Activated CD8-positive, alpha-beta T cell treated with anti-CD3 and anti-CD28 coated beads for 36 hours (primary cell): ENCODE measurements around the gene GFPT1. TPM values are rescaled to one million over a fixed set of nuclear protein-coding genes. Genes with fewer than 3 reads are reported as not detected.

ENCODE experiments used
- ATAC-seq: fragments of 200-7000 bp; cut with Tn5 transposase; one replicate; pipeline ENCODE4 v1.10.0; 2021; ENCODE audit warnings: mild to moderate bottlenecking, moderate library complexity
- CTCF ChIA-PET: fragments of 350-600 bp; sonication (Branson Sonifier 250); formaldehyde crosslinking; loops from one replicate; lab custom pipeline; 2021; ENCODE audit warnings: antibody characterized with exemption; lab: Charles Lee
- POLR2A ChIA-PET: fragments of 350-600 bp; sonication (Branson Sonifier 250); formaldehyde crosslinking; loops from one replicate; lab custom pipeline; 2021; ENCODE audit warnings: antibody characterized with exemption; lab: Charles Lee
- DNase-seq: peaks from one replicate; pipeline ENCODE4 v3.0.0-alpha.2; 2020
- H3K27ac Mint-ChIP-seq: one replicate; pipeline ENCODE4 v1.8.0; 2021; ENCODE audit warnings: mild to moderate bottlenecking, mixed read lengths
- H3K27me3 Mint-ChIP-seq: one replicate; pipeline ENCODE4 v1.8.0; 2021; ENCODE audit warnings: mixed read lengths
- H3K36me3 Mint-ChIP-seq: one replicate; pipeline ENCODE4 v1.8.0; 2021; ENCODE audit warnings: low read depth, mixed read lengths
- H3K4me1 Mint-ChIP-seq: one replicate; pipeline ENCODE4 v1.8.0; 2021; ENCODE audit warnings: low read depth, mixed read lengths
- H3K4me3 Mint-ChIP-seq: one replicate; pipeline ENCODE4 v1.8.0; 2021; ENCODE audit warnings: mild to moderate bottlenecking, moderate library complexity, mixed read lengths
- H3K9me3 Mint-ChIP-seq: one replicate; pipeline ENCODE4 v1.8.0; 2021; ENCODE audit warnings: mixed read lengths
- intact Hi-C: fragments of 100-400 bp; cut with micrococcal nuclease; formaldehyde crosslinking; loops from one replicate; pipeline ENCODE4 v1.10.0; 2022
- total RNA-seq, 2 experiments: library from RNA; stranded (reverse); gene quantifications; one replicate each; pipeline ENCODE4 v1.2.3, GENCODE V29; 2021
- TF ChIP-seq, protein P1 (sequence below): fragments of 200-600 bp; IDR thresholded peaks from one replicate; pipeline ENCODE4 v1.8.0; 2022; ENCODE audit warnings: antibody characterized with exemption, mild to moderate bottlenecking

The GFPT1 gene
- total RNA-seq, 2 experiments from 2014 or later = 37.8 to 38.0 TPM

- DNase-seq (no peak), ATAC-seq (no peak)
- intact Hi-C loops = no loop called here
- Mint-ChIP-seq H3K27ac (peak overlapping the region; percentile 79), H3K4me3 (peak overlapping the region; percentile 89), H3K36me3 (peaks cover 7% of the 10 kb centered on the region), H3K27me3 (no peaks in the 10 kb centered on the region), H3K9me3 (no peaks in the 10 kb centered on the region), H3K4me1 (peaks cover 41% of the 10 kb centered on the region)
- CTCF ChIA-PET = interaction anchor here (0.7 to 2.4 kb wide), 6 partner anchors 9 to 338 kb away, joined by 3 to 9 read pairs (median 4); partner anchors contain the start of gene NFU1
- TF ChIP-seq, protein P1, sequence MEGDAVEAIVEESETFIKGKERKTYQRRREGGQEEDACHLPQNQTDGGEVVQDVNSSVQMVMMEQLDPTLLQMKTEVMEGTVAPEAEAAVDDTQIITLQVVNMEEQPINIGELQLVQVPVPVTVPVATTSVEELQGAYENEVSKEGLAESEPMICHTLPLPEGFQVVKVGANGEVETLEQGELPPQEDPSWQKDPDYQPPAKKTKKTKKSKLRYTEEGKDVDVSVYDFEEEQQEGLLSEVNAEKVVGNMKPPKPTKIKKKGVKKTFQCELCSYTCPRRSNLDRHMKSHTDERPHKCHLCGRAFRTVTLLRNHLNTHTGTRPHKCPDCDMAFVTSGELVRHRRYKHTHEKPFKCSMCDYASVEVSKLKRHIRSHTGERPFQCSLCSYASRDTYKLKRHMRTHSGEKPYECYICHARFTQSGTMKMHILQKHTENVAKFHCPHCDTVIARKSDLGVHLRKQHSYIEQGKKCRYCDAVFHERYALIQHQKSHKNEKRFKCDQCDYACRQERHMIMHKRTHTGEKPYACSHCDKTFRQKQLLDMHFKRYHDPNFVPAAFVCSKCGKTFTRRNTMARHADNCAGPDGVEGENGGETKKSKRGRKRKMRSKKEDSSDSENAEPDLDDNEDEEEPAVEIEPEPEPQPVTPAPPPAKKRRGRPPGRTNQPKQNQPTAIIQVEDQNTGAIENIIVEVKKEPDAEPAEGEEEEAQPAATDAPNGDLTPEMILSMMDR = no peak
- POLR2A ChIA-PET = interaction anchor here (0.9 to 1.1 kb wide), 3 partner anchors 11 to 190 kb away, joined by 4 to 7 read pairs (median 4); partner anchors contain the start of gene NFU1
These were observed 667 bp downstream of the GFPT1 start for GRCh38 chr2:69386360-69386759.

- Mint-ChIP-seq H3K27me3 (no peaks in the 10 kb centered on the region), H3K9me3 (no peaks in the 10 kb centered on the region), H3K27ac (peak overlapping the region; percentile 79), H3K4me3 (peak overlapping the region; percentile 89), H3K36me3 (peaks cover 7% of the 10 kb centered on the region), H3K4me1 (peaks cover 45% of the 10 kb centered on the region)
- intact Hi-C loops = no loop called here
- no peak for DNase-seq
- ChIA-PET CTCF (interaction anchor here (1.1 to 2.4 kb wide), 6 partner anchors 8 to 339 kb away, joined by 3 to 9 read pairs (median 4); partner anchors contain the start of gene NFU1), POLR2A (interaction anchor here (0.6 to 1.1 kb wide), 4 partner anchors 10 to 191 kb away, joined by 3 to 7 read pairs (median 4); partner anchors contain the start of gene NFU1)
- TF ChIP-seq, protein P1 = no peak
- no peak for ATAC-seq
These were observed 1.4 kb downstream of the GFPT1 start for GRCh38 chr2:69385443-69386151.

GRCh38 chr2:69384618-69385081 is 2.4 kb downstream of the GFPT1 start:
- Mint-ChIP-seq H3K27ac (no peak overlapping the region), H3K36me3 (peaks cover 7% of the 10 kb centered on the region), H3K4me3 (no peak overlapping the region), H3K4me1 (peaks cover 48% of the 10 kb centered on the region), H3K9me3 (no peaks in the 10 kb centered on the region), H3K27me3 (no peaks in the 10 kb centered on the region)
- DNase-seq (no peak), ATAC-seq (no peak)
- ChIA-PET CTCF (interaction anchor here (1.1 to 2.4 kb wide), 4 partner anchors 10 to 181 kb away, joined by 3 to 7 read pairs (median 4); partner anchors contain the start of gene NFU1), POLR2A (no interaction called here)
- TF ChIP-seq, protein P1 = no peak
- intact Hi-C loops = no loop called here

- H3K4me3 Mint-ChIP-seq = no peak overlapping the region
- no peak overlapping the region for H3K27ac Mint-ChIP-seq
- TF ChIP-seq, protein P1 = no peak
- no peaks in the 10 kb centered on the region for H3K9me3 Mint-ChIP-seq
- no peaks in the 10 kb centered on the region for H3K27me3 Mint-ChIP-seq
- no peak for DNase-seq
- ChIA-PET CTCF (interaction anchor here (1.6 kb wide), 1 partner anchor 8 kb away, joined by 7 read pairs; no protein-coding TSS in a partner anchor), POLR2A (no interaction called here)
- intact Hi-C loops = no loop called here
- ATAC-seq = no peak
- H3K36me3 Mint-ChIP-seq = peaks cover 7% of the 10 kb centered on the region
- H3K4me1 Mint-ChIP-seq = peaks cover 47% of the 10 kb centered on the region
These were observed 3.7 kb downstream of the GFPT1 start for GRCh38 chr2:69383176-69383812.
